GM18873 (cell line): ENCODE results near the gene LHFPL3.

Experiments
- ATAC-seq: cut with Tn5 transposase; IDR thresholded peaks from one replicate; pipeline ENCODE4 v1.9.1; 2021; ENCODE audit warnings: mild to moderate bottlenecking, moderate library complexity, moderate number of reproducible peaks; ENCODE audit not compliant: unreplicated experiment, low FRiP score

LHFPL3 gene

DNA sequence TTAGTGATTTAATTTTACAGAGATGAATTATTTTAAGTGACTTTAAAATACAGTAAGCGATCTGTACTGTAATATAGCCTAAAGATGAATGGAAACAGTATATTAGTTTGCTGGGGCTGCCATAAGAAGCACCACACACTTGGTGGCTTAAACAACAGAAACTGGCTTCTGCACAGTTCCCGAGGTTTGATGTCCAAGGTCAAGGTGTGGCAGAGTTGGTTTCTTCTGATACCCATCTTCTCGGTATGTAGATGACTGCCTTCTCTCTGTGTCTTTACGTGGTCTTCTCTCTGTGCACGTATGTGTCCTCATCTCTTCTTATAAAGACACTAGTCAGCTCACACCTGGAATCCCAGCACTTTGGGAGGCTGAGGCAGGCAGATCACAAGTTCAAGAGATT lies 621.6 kb downstream of the LHFPL3 start:
- ATAC-seq, result no peak

GRCh38 chr7:104950754-104951153 lies 622.4 kb downstream of the LHFPL3 start:
- ATAC-seq, result no peak

- no peak for ATAC-seq
Observed at GRCh38 chr7:104951546-104951945, 623.1 kb downstream of the LHFPL3 start.

GRCh38 chr7:104955276-104955675 lies 626.9 kb downstream of the LHFPL3 start:
- no peak for ATAC-seq
